IMR-90 (cell line): Measurements from ENCODE around the gene UTP3. TPM values are rescaled to one million over a fixed set of nuclear protein-coding genes. Genes with fewer than 3 reads are reported as not detected.
A peak's percentile ranks its signal among the peaks of the same experiment; 100 is the strongest.

Experiments used
- ATAC-seq: fragments of 200-7000 bp; cut with Tn5 transposase; 2 replicates; pipeline ENCODE4 v1.9.1; 2020; ENCODE audit warnings: low read depth, mild to moderate bottlenecking, moderate library complexity
- BruUV-seq: library from RNA; stranded (reverse); fragments of 400-500 nt; replicated peaks from 2 replicates; lab custom pipeline; 2021; lab: Mats Ljungman, UMichigan
- CTCF ChIA-PET: fragments of 300-600 bp; formaldehyde crosslinking; extraction: SDS; loops from one replicate; lab custom pipeline; 2021; ENCODE audit warnings: antibody characterized with exemption; lab: Yijun Ruan, JAX
- POLR2A ChIA-PET: fragments of 300-600 bp; sonication (Branson Sonifier 250); formaldehyde crosslinking; loops from one replicate; lab custom pipeline; 2022; ENCODE audit warnings: antibody characterized with exemption; ENCODE audit not compliant: unreplicated experiment; lab: Charles Lee
- DNase-seq: peaks from one replicate; pipeline ENCODE4 v3.0.0; 2013
- H2AFZ ChIP-seq: replicated peaks from 2 replicates; pipeline ENCODE3; 2013; ENCODE audit warnings: low read length, mild to moderate bottlenecking; ENCODE audit not compliant: poor library complexity
- H2AK5ac ChIP-seq: 2 replicates; pipeline ENCODE4 v1.6.1; 2013; ENCODE audit warnings: low read depth, low read length, inconsistent platforms
- H2AK9ac ChIP-seq: replicated peaks from 2 replicates; pipeline ENCODE3; 2013; ENCODE audit warnings: mild to moderate bottlenecking, low read depth, low read length, moderate library complexity; ENCODE audit not compliant: poor library complexity
- H2BK120ac ChIP-seq: 2 replicates; pipeline ENCODE4 v1.6.1; 2013; ENCODE audit warnings: low read depth, low read length, inconsistent platforms
- H2BK15ac ChIP-seq: 3 replicates; pipeline ENCODE4 v1.6.1; 2013; ENCODE audit warnings: low read depth, low read length, inconsistent platforms
- H2BK20ac ChIP-seq: 2 replicates; pipeline ENCODE4 v1.6.1; 2013; ENCODE audit warnings: low read depth, mild to moderate bottlenecking, inconsistent platforms, low read length, moderate library complexity
- H2BK5ac ChIP-seq: 2 replicates; pipeline ENCODE4 v1.6.1; 2013; ENCODE audit warnings: mild to moderate bottlenecking, low read depth, low read length, inconsistent platforms; ENCODE audit not compliant: poor library complexity, severe bottlenecking
- H3K14ac ChIP-seq: replicated peaks from 2 replicates; pipeline ENCODE4 v1.6.1; 2013; ENCODE audit warnings: low read depth, low read length, inconsistent platforms
- H3K18ac ChIP-seq: 2 replicates; pipeline ENCODE4 v1.6.1; 2013; ENCODE audit warnings: low read depth, low read length, control low read depth
- H3K23ac ChIP-seq: 2 replicates; pipeline ENCODE4 v1.6.1; 2013; ENCODE audit warnings: low read depth, low read length, inconsistent platforms
- H3K27ac ChIP-seq: 2 replicates; pipeline ENCODE4 v1.5.1; 2013; ENCODE audit warnings: mild to moderate bottlenecking, control low read depth, low read length; ENCODE audit not compliant: insufficient read depth
- H3K27me3 ChIP-seq: 2 replicates; pipeline ENCODE4 v1.6.1; 2013; ENCODE audit warnings: low read length; ENCODE audit not compliant: control insufficient read depth, insufficient read depth
- H3K36me3 ChIP-seq: 2 replicates; pipeline ENCODE4 v1.6.1; 2013; ENCODE audit warnings: low read length, mixed read lengths; ENCODE audit not compliant: control insufficient read depth, insufficient read depth
- H3K4ac ChIP-seq: 2 replicates; pipeline ENCODE4 v1.6.1; 2013; ENCODE audit warnings: low read depth, low read length, inconsistent platforms
- H3K4me1 ChIP-seq: 2 replicates; pipeline ENCODE4 v1.6.1; 2013; ENCODE audit warnings: low read length, mixed read lengths; ENCODE audit not compliant: control insufficient read depth, insufficient read depth
- H3K4me2 ChIP-seq: 2 replicates; pipeline ENCODE4 v1.6.1; 2013; ENCODE audit warnings: low read depth, mild to moderate bottlenecking, control low read depth, low read length, moderate library complexity
- H3K4me3 ChIP-seq: 2 replicates; pipeline ENCODE4 v1.5.1; 2013; ENCODE audit warnings: low read depth, mild to moderate bottlenecking, control low read depth, low read length, moderate library complexity; ENCODE audit not compliant: insufficient read depth
- H3K56ac ChIP-seq: 2 replicates; pipeline ENCODE4 v1.6.1; 2013; ENCODE audit warnings: low read length, inconsistent platforms; ENCODE audit not compliant: insufficient read depth; ENCODE audit errors: extremely low read depth
- H3K79me1 ChIP-seq, 2 experiments: 2 replicates each; pipeline ENCODE4 v1.6.1; 2013; ENCODE audit warnings: low read length in 2 of 2, inconsistent platforms in 1 of 2, low read depth in 1 of 2
- H3K9ac ChIP-seq: 2 replicates; pipeline ENCODE4 v1.6.1; 2013; ENCODE audit warnings: low read depth, low read length, control low read depth
- H3K9me1 ChIP-seq: 2 replicates; pipeline ENCODE4 v1.6.1; 2013; ENCODE audit warnings: low read length, inconsistent platforms; ENCODE audit not compliant: insufficient read depth
- H3K9me3 ChIP-seq: 2 replicates; pipeline ENCODE4 v1.6.1; 2013; ENCODE audit warnings: low read length; ENCODE audit not compliant: control insufficient read depth, insufficient read depth
- H4K20me1 ChIP-seq: 2 replicates; pipeline ENCODE4 v1.6.1; 2013; ENCODE audit warnings: low read length, inconsistent platforms; ENCODE audit not compliant: insufficient read depth
- H4K5ac ChIP-seq: 2 replicates; pipeline ENCODE4 v1.6.1; 2013; ENCODE audit warnings: mild to moderate bottlenecking, low read depth, low read length, control low read depth
- H4K8ac ChIP-seq, 2 experiments: 2 replicates each; pipeline ENCODE4 v1.6.1; 2013; ENCODE audit warnings: low read depth in 2 of 2, low read length in 2 of 2, control low read depth in 1 of 2, inconsistent platforms in 1 of 2
- H4K91ac ChIP-seq: 2 replicates; pipeline ENCODE4 v1.6.1; 2013; ENCODE audit warnings: low read depth, low read length, inconsistent platforms; ENCODE audit not compliant: insufficient read depth
- BHLHE40 ChIP-seq: fragments of 150-350 bp; IDR thresholded peaks from 2 replicates; pipeline ENCODE4 v1.6.1; 2016; ENCODE audit warnings: mild to moderate bottlenecking, low read depth, low read length
- CEBPB ChIP-seq: IDR thresholded peaks from 2 replicates; pipeline ENCODE4 v1.6.1; 2012; ENCODE audit warnings: low read depth, low read length, improper control_type of control experiment
- CHD1 ChIP-seq: IDR thresholded peaks from 2 replicates; pipeline ENCODE4 v1.6.1; 2012; ENCODE audit warnings: low read depth, low read length, improper control_type of control experiment
- FOS ChIP-seq: fragments of 150-350 bp; IDR thresholded peaks from 2 replicates; pipeline ENCODE4 v1.6.1; 2016; ENCODE audit warnings: low read depth, low read length
- MAFK ChIP-seq: IDR thresholded peaks from 2 replicates; pipeline ENCODE4 v1.6.1; 2012; ENCODE audit warnings: low read depth, low read length, improper control_type of control experiment
- MAZ ChIP-seq: IDR thresholded peaks from 2 replicates; pipeline ENCODE4 v1.6.1; 2012; ENCODE audit warnings: low read depth, mild to moderate bottlenecking, low read length, improper control_type of control experiment, moderate library complexity, borderline replicate concordance
- MXI1 ChIP-seq: IDR thresholded peaks from 2 replicates; pipeline ENCODE4 v1.6.1; 2012; ENCODE audit warnings: low read depth, mild to moderate bottlenecking, low read length, moderate library complexity, borderline replicate concordance
- NFE2L2 ChIP-seq: fragments of 150-350 bp; IDR thresholded peaks from 2 replicates; pipeline ENCODE4 v1.6.1; 2016; ENCODE audit warnings: low read depth, mild to moderate bottlenecking, low read length
- RAD21 ChIP-seq: IDR thresholded peaks from 2 replicates; pipeline ENCODE4 v1.6.1; 2012; ENCODE audit warnings: low read length, improper control_type of control experiment
- RFX5 ChIP-seq: IDR thresholded peaks from 2 replicates; pipeline ENCODE4 v1.8.0; 2012; ENCODE audit warnings: low read depth, mild to moderate bottlenecking, low read length, moderate library complexity
- SMC3 ChIP-seq: fragments of 150-350 bp; IDR thresholded peaks from 2 replicates; pipeline ENCODE4 v1.6.1; 2016; ENCODE audit warnings: low read depth, mild to moderate bottlenecking, antibody characterized with exemption, low read length, moderate library complexity
- WGBS, 2 experiments: methylation state at CpG; one replicate each; pipeline versions ENCODE4 v1.1.5 to v1.1.7; 2013; ENCODE audit warnings: missing lambda C conversion rate in 2 of 2; ENCODE audit not compliant: insufficient read length in 1 of 2; ENCODE audit errors: extremely low coverage in 2 of 2; 5-methylcytosine and 5-hydroxymethylcytosine counted together
- dilution Hi-C: fragments of 300-500 bp; cut with HindIII; formaldehyde crosslinking; loops from one replicate; pipeline ENCODE4 v1.14.3; 2018; ENCODE audit warnings: low sequenced_read_pairs; ENCODE audit not compliant: unreplicated experiment
- in situ Hi-C: fragments of 300-500 bp; cut with MboI; formaldehyde crosslinking; loops from 3 replicates; pipeline ENCODE4 v1.14.3; 2019; ENCODE audit warnings: low sequenced_read_pairs, inconsistent platforms, mixed read lengths
- intact Hi-C: fragments of 100-400 bp; cut with micrococcal nuclease; formaldehyde crosslinking; loops from 2 replicates; pipeline ENCODE4 v1.10.0; 2022
- polyA plus RNA-seq, 3 experiments: library from polyadenylated mRNA; depleted of rRNA; stranded (reverse); fragments of >200 nt; gene quantifications; 2 replicates each; pipeline ENCODE4 v1.2.3, GENCODE V29; 2012; ENCODE audit warnings: low replicate concordance in 1 of 3
- total RNA-seq: library from RNA; depleted of rRNA; stranded (reverse); fragments of >200 nt; gene quantifications from 2 replicates; pipeline ENCODE4 v1.2.3, GENCODE V29; 2012
- TF ChIP-seq, protein P1 (sequence below): conservative IDR thresholded peaks from 2 replicates; pipeline ENCODE4 v1.5.1; 2012; ENCODE audit warnings: mild to moderate bottlenecking, low read depth, low read length, improper control_type of control experiment
- TF ChIP-seq, protein P2 (sequence below): fragments of 150-350 bp; IDR thresholded peaks from 2 replicates; pipeline ENCODE4 v1.6.1; 2017; ENCODE audit warnings: mild to moderate bottlenecking, antibody characterized with exemption, low read length, low read depth
- TF ChIP-seq, protein P3 (sequence below): fragments of 150-350 bp; IDR thresholded peaks from 2 replicates; pipeline ENCODE4 v1.6.1; 2016; ENCODE audit warnings: low read depth, mild to moderate bottlenecking, low read length, moderate library complexity, borderline replicate concordance

UTP3 gene
- total and polyA plus RNA-seq, 2 of the 4 experiments (the other 2 are of a cell fraction) = 14.9 to 30.7 TPM

DNA sequence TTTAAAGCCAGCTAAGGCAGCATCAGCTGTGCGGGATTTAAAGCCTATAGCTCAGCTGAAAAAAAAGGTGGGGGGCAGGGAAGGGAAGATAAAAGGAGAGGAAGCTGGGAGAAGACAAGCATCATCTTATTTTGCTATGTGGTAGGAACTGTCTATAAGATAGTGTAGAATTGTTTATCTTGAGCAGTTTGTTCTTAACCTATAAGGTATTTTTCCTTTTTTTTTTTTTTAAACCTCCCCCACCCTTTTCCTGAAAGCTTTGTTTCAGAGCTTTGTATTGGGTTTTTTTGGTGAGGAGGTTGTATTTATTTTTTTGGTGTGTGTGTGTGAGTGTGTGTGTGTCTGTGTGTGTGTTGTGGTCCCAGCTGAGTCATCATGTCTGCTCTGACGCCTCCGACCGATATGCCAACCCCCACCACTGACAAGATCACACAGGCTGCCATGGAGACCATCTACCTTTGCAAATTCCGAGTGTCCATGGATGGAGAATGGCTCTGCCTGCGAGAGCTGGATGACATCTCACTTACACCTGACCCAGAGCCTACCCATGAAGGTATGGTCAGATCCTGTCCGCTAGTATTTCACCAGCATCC lies 34.0 kb downstream of the UTP3 start:
- POLR2A ChIA-PET = interaction anchor here (0.7 kb wide), 1 partner anchor 12 kb away, joined by 3 read pairs; no protein-coding TSS in a partner anchor
- Histone ChIP-seq H3K27ac (peak overlapping the region; percentile 58; the same call in 1 of the 2 replicates), H3K4ac (peak overlapping the region; percentile 79), H2BK20ac (peak overlapping the region; percentile 38; the same call in 1 of the 2 replicates), H3K23ac (peak overlapping the region; percentile 87; the same call in 1 of the 2 replicates), H2AFZ (peak overlapping the region; percentile 87), H2BK15ac (peak overlapping the region; percentile 62; the same call in 1 of the 3 replicates), H2AK9ac (peak overlapping the region; percentile 90), H3K4me3 (peak overlapping the region; percentile 46), H3K9ac (peak overlapping the region; percentile 80), H2BK5ac (peak overlapping the region; percentile 73), H2AK5ac (peak overlapping the region; percentile 31), H3K9me1 (peaks cover 3% of the 10 kb centered on the region), H4K20me1 (no peaks in the 10 kb centered on the region; the same call in 1 of the 2 replicates), H4K8ac (peak overlapping the region in 1 of 2 experiments; percentile 81; a peak in 2 of 4 replicates), H3K36me3 (peaks cover 2% of the 10 kb centered on the region), H3K56ac (peak overlapping the region; percentile 90), H3K18ac (peak overlapping the region; percentile 20), H3K27me3 (no peaks in the 10 kb centered on the region), H3K9me3 (no peaks in the 10 kb centered on the region), H4K91ac (peak overlapping the region; percentile 66; the same call in 1 of the 2 replicates), H3K4me1 (no peaks in the 10 kb centered on the region; the same call in 1 of the 2 replicates), H2BK120ac (peak overlapping the region; percentile 62), H3K4me2 (peak overlapping the region; percentile 86), H3K14ac (peak overlapping the region; percentile 77), H4K5ac (peak overlapping the region; percentile 60), H3K79me1 (peaks cover 10 to 51% of the 10 kb centered on the region in 2 experiments)
- in situ Hi-C loops = no loop called here
- CTCF ChIA-PET = interaction anchor here (0.8 to 2.1 kb wide), 3 partner anchors 9 to 70 kb away, joined by 3 to 9 read pairs (median 4); no protein-coding TSS in a partner anchor
- no CpG with 5 or more reads among the region's 7 CpGs for WGBS, 2 experiments
- ATAC-seq = peak; percentile 60
- intact Hi-C loops = no loop called here
- dilution Hi-C loops = no loop called here
- TSS peak; percentile 75 for BruUV-seq
- peak; percentile 83 for DNase-seq
- TF ChIP-seq RAD21 (no peak), CHD1 (0 out of 2 replicates have a peak, but pooled peaks have one; percentile 72), MXI1 (no peak), RFX5 (no peak), NFE2L2 (peak; percentile 37; the same call in 1 of the 2 replicates), MAZ (no peak), SMC3 (no peak), BHLHE40 (no peak), CEBPB (no peak), MAFK (peak; percentile 57), FOS (peak; percentile 69)
- TF ChIP-seq, protein P1, sequence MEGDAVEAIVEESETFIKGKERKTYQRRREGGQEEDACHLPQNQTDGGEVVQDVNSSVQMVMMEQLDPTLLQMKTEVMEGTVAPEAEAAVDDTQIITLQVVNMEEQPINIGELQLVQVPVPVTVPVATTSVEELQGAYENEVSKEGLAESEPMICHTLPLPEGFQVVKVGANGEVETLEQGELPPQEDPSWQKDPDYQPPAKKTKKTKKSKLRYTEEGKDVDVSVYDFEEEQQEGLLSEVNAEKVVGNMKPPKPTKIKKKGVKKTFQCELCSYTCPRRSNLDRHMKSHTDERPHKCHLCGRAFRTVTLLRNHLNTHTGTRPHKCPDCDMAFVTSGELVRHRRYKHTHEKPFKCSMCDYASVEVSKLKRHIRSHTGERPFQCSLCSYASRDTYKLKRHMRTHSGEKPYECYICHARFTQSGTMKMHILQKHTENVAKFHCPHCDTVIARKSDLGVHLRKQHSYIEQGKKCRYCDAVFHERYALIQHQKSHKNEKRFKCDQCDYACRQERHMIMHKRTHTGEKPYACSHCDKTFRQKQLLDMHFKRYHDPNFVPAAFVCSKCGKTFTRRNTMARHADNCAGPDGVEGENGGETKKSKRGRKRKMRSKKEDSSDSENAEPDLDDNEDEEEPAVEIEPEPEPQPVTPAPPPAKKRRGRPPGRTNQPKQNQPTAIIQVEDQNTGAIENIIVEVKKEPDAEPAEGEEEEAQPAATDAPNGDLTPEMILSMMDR = no peak
- TF ChIP-seq, protein P2, sequence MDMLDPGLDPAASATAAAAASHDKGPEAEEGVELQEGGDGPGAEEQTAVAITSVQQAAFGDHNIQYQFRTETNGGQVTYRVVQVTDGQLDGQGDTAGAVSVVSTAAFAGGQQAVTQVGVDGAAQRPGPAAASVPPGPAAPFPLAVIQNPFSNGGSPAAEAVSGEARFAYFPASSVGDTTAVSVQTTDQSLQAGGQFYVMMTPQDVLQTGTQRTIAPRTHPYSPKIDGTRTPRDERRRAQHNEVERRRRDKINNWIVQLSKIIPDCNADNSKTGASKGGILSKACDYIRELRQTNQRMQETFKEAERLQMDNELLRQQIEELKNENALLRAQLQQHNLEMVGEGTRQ = no peak
- TF ChIP-seq, protein P3, sequence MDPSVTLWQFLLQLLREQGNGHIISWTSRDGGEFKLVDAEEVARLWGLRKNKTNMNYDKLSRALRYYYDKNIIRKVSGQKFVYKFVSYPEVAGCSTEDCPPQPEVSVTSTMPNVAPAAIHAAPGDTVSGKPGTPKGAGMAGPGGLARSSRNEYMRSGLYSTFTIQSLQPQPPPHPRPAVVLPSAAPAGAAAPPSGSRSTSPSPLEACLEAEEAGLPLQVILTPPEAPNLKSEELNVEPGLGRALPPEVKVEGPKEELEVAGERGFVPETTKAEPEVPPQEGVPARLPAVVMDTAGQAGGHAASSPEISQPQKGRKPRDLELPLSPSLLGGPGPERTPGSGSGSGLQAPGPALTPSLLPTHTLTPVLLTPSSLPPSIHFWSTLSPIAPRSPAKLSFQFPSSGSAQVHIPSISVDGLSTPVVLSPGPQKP = no peak
